Activated CD4-positive, alpha-beta T cell treated with anti-CD3 and anti-CD28 coated beads, Interleukin-2, Interleukin-6, amounts not matched to agents 100 ng/mL and 50 ng/mL, durations not matched to agents 16 hours and 8 hours (primary cell): Measurements from ENCODE around the gene ZNF586.
"Not testable (repeated sequence)": the region's sequence is repeated elsewhere in the genome, so short reads cannot be mapped to it uniquely, and the experiment has no call there.

Source experiments
- DNase-seq: peaks from one replicate; pipeline ENCODE4 v3.0.0-alpha.2; 2020

Gene ZNF586

GRCh38 chr19:57769345-57770131, at the start of gene ZNF586:
Gene ZNF586, plus strand, starts transcription at chr19:57769676. Its CDS starts 167 bp downstream, at chr19:57769843.
- DNase-seq, result peak; percentile 94

DNA sequence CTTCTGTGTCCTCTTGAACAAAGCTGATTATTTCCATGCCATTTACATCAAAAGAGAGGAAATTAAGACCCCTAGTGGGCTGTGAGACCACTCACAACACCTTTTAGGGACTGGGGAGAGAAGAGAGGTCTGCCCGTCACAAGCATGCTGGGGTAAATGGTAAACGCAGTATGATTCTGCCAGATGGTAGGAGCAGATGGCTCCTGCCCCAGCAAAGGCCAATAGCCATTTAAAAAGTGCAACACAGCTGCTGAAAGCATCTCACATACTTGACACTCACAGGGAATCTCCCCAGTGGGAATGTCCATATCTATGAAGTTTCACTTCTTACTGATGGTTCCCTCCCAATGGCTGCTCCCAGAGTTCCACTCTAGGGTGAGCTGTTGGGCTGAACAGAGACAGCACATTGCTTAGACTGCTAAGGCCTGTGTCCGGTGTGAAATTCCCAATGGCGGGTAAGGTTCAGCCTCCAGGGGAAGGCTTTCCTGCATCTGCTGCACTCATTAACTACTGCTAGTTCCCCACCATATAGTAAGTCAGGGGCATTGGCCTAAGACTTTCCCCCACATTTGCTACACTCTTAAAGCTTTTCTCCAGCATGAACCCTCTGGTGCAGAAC, 49.5 kb upstream of the ZNF586 start:
- no peak for DNase-seq

- DNase-seq, result no peak
Observed at GRCh38 chr19:57720878-57721277, 48.6 kb upstream of the ZNF586 start.

DNA sequence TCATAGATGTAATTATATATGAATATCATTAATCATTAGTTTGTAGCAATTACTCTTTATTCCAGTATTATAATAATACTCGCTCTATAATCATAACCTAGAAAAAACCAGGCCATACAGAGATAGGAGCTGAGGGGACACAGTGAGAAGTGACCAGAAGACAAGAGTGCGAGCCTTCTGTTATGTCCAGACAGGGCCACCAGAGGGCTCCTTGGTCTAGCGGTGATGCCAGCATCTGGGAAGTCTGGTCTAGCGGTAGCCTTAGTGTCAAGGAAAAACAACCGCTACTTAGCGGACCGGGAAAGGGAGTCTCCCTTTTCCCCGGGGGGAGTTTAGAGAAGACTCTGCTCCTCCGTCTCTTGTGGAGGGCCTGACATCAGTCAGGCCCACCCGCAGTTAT, 31.2 kb upstream of the ZNF586 start:
- DNase-seq, result peak; percentile 23

DNA sequence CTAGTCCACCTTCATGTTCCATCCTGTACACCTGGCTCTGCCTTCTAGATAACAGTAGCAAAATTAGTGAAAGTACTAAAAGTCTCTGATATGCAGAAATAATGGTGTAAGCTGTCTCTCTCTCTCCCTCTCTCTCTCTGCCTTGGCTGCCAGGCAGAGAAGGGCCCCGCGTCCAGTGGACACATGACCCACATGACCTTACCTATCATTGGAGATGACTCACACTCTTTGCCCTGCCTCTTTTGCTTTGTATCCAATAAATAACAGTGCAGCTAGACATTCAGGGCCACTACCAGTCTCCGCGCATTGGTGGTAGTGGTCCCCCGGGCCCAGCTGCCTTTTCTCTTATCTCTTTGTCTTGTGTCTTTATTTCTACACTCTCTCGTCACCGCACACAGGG, 30.7 kb upstream of the ZNF586 start:
- DNase-seq, result not testable (repeated sequence)

GRCh38 chr19:57746580-57747471, 22.6 kb upstream of the ZNF586 start, which contains the start of gene ZNF776:
Gene ZNF776, plus strand, starts transcription at chr19:57746815. Its CDS starts 244 bp downstream, at chr19:57747059.
- DNase-seq, result peak; percentile 92

GRCh38 chr19:57747472-57747807, 22.0 kb upstream of the ZNF586 start:
- DNase-seq, result no peak

DNA sequence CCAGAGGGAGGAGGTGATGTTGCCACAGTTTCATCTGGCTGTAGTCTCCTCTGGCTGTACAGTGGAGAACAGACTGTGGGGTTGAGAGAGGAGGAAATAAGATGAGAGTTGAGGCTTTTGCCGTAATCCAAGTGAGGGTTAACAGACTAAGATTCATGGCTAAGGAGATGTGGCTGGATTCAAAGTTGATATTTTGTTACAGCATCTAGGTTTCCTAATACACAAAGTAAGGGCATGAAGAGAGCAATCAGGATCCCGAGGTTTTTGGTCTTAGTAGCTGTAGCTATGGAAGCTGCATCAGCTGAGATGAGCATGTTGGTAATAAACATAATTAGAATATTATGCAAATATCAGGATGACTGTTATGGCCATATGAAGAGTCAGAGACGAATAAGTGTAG, 21.4 kb upstream of the ZNF586 start:
- no peak for DNase-seq

- DNase-seq, result no peak
Observed at GRCh38 chr19:57754091-57754673, 15.3 kb upstream of the ZNF586 start.

DNA sequence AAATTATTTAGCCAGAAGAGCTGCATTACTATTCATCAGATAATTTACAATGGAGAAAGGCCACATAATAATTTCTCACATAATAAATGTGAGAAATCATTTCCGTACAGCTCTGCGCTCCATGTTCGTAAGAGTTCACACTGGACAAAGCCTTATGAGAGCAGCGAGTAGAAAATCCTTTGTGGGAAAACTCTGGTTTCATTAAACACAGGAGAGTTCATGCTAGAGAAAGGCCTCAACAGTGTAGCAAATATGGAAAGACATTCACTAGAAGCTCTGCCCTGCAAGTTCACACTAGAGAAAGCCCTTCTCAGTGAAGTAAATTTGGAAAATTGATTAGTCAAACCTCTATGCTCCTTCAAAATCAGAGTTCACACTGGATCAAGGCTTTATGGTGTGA, 14.4 kb upstream of the ZNF586 start:
- no peak for DNase-seq

DNA sequence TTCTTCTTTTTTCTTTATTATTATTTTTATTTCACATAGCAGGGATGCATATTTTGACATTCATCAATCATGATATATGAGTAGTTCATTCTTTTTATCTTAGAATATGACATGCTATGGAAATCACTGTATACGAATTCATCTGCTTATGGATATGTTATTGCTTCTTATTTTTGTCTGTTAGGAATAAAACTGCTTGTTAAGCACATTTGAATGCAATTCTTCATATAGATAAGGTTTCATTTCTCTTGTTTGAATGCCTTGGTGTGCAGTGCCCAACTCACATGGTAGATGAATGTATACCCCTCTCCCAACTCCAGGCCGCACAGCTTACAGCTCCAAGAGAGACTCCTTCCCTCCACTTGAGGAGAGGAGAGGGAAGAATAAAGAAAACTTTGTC, 11.5 kb upstream of the ZNF586 start:
- no peak for DNase-seq

- no peak for DNase-seq
Observed at GRCh38 chr19:57759096-57759495, 10.4 kb upstream of the ZNF586 start.

DNA sequence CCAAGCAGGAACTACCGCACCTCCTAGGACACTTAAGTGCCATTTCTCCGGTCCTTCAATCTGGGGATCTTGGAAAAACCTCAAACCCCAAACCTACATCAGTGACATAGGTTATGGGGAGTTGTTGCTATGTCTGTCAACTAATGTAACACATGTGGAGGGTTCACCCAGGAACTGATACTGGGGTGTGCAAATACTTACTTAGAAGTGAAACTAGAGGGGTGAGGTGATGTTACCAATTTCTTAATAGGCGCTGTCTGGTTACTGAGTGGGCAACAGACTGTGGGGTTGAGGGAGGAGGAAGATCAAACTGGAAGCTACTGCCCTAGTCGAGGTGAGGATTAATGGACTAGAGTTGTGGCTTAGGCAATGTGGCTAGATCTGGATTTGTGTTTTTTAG, 1.9 kb downstream of the ZNF586 start:
- no peak for DNase-seq

DNA sequence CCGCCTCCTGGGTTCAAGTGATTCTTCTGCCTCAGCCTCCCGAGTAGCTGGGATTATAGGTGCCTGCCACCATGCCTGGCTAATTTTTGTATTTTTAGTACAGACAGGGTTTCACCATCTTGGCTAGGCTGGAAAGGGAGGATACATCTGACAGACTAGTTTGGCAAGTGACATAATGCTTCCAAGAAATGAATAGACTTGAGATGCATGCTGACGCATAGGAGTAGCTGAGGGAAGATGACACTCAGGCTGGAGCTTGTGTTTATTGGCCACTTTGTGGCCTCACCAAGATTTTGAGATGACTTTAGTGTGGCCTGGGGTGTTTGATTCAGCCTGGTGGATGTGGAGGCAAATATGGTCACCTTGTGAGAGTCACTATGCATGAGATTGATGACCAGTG, 4.0 kb downstream of the ZNF586 start:
- DNase-seq, result no peak

GRCh38 chr19:57776764-57777296, 7.4 kb downstream of the ZNF586 start:
- DNase-seq, result no peak

GRCh38 chr19:57778336-57778735, 8.9 kb downstream of the ZNF586 start:
- no peak for DNase-seq

- DNase-seq, result no peak
Observed at GRCh38 chr19:57779220-57779845, 9.9 kb downstream of the ZNF586 start.

DNA sequence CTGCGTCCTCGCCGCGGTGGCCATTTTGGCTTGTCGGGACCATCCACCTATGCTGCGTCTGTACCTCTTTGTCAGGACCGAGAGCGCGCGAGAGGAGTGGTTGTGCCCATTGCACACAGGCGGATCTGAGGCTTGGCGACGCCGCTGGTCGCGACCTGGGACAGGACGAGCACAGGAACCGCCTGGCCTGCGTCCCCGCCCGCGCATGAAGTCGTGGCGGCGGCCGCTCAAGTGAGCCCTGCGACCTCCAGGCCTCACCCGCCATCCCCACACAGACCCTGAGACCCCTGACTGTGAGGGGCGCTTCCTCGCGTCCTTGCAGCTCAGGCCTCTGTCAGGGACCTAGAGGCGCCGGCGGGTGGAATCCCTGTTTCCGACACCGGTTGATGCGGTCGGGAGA, 16.8 kb downstream of the ZNF586 start:
- DNase-seq, result no peak

GRCh38 chr19:57786906-57787305, 17.4 kb downstream of the ZNF586 start:
- no peak for DNase-seq

DNA sequence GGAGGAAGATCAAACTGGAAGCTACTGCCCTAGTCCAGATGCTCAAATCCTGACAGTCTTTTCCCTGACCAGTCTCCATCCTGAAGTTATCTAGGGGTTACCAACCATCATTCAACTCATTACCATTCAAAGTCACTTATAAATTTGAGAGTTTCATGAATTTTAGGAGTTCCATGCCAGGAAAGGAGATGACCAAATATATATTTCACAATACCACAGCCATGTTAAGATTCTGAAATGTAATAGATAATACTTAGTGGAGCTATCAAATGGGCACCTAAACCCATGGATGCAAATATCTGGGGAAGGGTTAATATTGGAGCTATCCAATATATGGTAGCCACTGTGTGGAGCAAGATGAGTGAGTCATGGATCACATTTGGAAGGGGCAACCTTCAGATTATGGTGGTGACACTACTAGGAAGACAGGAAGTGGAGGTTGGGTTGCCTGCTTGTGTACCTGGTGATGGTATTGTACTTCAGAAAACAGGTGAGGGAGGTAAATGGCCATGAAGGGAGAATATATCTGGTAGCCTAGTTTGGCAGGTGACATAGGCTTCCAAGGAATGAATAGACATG, 18.7 kb downstream of the ZNF586 start:
- DNase-seq, result no peak

GRCh38 chr19:57789288-57789687, 19.8 kb downstream of the ZNF586 start:
- DNase-seq, result no peak

DNA sequence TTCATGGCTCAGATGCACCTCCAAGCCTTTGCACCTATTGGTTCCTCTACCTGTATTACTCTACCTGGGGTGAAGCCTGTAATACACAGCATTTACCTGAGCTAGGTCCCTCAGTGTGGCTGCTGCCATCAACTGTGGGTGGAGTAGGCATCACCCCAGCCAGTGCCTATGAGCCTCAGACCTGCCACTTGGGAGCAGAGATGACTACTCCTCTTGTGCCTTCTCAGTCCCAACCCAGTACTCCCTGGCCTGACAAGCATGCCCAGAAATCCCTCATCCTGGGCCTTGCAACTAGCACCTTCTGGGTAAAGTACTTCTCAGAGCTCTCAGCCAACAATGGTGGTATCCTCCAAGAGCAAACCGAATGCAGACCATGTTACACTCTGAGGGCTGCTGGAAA, 27.1 kb downstream of the ZNF586 start:
- not testable (repeated sequence) for DNase-seq
